ENCODE measurements around the gene MROH2B. TPM values are rescaled to one million over a fixed set of nuclear protein-coding genes. Genes with fewer than 3 reads are reported as not detected.

MROH2B gene
- total RNA-seq, 2 experiments from 2014 or later, result not detected

- Mint-ChIP-seq H3K36me3 (no peaks in the 10 kb centered on the region), H3K4me1 (no peaks in the 10 kb centered on the region), H3K4me3 (no peak overlapping the region), H3K27me3 (peaks cover 4% of the 10 kb centered on the region), H3K9me3 (peaks cover 6% of the 10 kb centered on the region), H3K27ac (no peak overlapping the region)
- DNase-seq, result no peak
Measured at GRCh38 chr5:40960037-40960436, 111.1 kb downstream of the MROH2B start.

- Mint-ChIP-seq H3K27ac (no peak overlapping the region), H3K4me3 (no peak overlapping the region), H3K27me3 (peaks cover 4% of the 10 kb centered on the region), H3K9me3 (peaks cover 6% of the 10 kb centered on the region), H3K4me1 (no peaks in the 10 kb centered on the region), H3K36me3 (no peaks in the 10 kb centered on the region)
- DNase-seq, result no peak
Measured at GRCh38 chr5:40958811-40959210, 112.3 kb downstream of the MROH2B start.

GRCh38 chr5:40957048-40957447, 114.1 kb downstream of the MROH2B start:
- no peaks in the 10 kb centered on the region for H3K36me3 Mint-ChIP-seq
- no peak for DNase-seq
- peaks cover 6% of the 10 kb centered on the region for H3K9me3 Mint-ChIP-seq
- H3K27ac Mint-ChIP-seq, result no peak overlapping the region
- peaks cover 4% of the 10 kb centered on the region for H3K27me3 Mint-ChIP-seq
- H3K4me3 Mint-ChIP-seq, result no peak overlapping the region
- H3K4me1 Mint-ChIP-seq, result no peaks in the 10 kb centered on the region

GRCh38 chr5:40955313-40955712, 115.8 kb downstream of the MROH2B start:
- peaks cover 4% of the 10 kb centered on the region for H3K27me3 Mint-ChIP-seq
- DNase-seq, result no peak
- H3K9me3 Mint-ChIP-seq, result peaks cover 6% of the 10 kb centered on the region
- no peaks in the 10 kb centered on the region for H3K4me1 Mint-ChIP-seq
- H3K27ac Mint-ChIP-seq, result no peak overlapping the region
- no peaks in the 10 kb centered on the region for H3K36me3 Mint-ChIP-seq
- no peak overlapping the region for H3K4me3 Mint-ChIP-seq

Other genes starting within 250 kb of the MROH2B start
- gene RPL37, start 236.1 kb downstream of the MROH2B start, total RNA-seq, result 1,000 to 10,000 TPM; 1,702 to 1,706 TPM
- gene CARD6, start 230.0 kb downstream of the MROH2B start, total RNA-seq, result 1 to 10 TPM; 1.9 to 2.3 TPM
- not detected for gene C7, start 161.8 kb downstream of the MROH2B start, total RNA-seq
- gene C6, start 142.2 kb upstream of the MROH2B start, total RNA-seq, result not detected